ENCODE measurements around the gene DZANK1.

DNA sequence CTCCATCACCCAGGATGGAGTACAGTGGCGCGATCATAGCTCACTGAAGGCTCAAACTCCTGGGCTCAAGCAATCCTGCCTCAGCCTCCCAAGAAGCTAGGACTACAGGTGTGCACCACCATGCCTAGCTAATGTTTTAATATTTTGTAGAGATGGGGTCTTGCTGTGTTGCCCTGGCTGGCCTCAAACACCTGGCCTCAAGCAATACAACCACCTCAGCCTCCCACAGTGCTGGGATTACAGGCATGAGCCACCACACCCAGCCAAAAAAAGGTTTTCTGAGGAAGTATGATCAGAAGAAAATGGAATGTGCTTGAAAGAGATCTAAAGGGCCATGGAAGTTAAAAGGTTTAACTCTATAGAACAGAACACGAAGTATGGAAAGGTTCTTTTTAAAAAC, 21.5 kb upstream of the DZANK1 start:
- TF ChIP-seq, protein P1, sequence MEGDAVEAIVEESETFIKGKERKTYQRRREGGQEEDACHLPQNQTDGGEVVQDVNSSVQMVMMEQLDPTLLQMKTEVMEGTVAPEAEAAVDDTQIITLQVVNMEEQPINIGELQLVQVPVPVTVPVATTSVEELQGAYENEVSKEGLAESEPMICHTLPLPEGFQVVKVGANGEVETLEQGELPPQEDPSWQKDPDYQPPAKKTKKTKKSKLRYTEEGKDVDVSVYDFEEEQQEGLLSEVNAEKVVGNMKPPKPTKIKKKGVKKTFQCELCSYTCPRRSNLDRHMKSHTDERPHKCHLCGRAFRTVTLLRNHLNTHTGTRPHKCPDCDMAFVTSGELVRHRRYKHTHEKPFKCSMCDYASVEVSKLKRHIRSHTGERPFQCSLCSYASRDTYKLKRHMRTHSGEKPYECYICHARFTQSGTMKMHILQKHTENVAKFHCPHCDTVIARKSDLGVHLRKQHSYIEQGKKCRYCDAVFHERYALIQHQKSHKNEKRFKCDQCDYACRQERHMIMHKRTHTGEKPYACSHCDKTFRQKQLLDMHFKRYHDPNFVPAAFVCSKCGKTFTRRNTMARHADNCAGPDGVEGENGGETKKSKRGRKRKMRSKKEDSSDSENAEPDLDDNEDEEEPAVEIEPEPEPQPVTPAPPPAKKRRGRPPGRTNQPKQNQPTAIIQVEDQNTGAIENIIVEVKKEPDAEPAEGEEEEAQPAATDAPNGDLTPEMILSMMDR (IDR thresholded peaks at IDR 0.05) = no peak
- TF ChIP-seq EZH2 (IDR thresholded peaks at IDR 0.05) (no peak), EZH2phosphoT487 (IDR thresholded peaks at IDR 0.05) (no peak)
